H1 (cell line): ENCODE results near the gene TMCC1. TPM values are rescaled to one million over a fixed set of nuclear protein-coding genes. Genes with fewer than 3 reads are reported as not detected.
A peak's percentile ranks its signal among the peaks of the same experiment; 100 is the strongest.

Experiments
- CTCF ChIA-PET: fragments of 300-600 bp; sonication (Branson Sonifier 250); formaldehyde crosslinking; loops from one replicate; lab custom pipeline; 2021; ENCODE audit not compliant: partially characterized antibody; lab: Charles Lee
- POLR2A ChIA-PET: fragments of 300-600 bp; sonication (Branson Sonifier 250); formaldehyde crosslinking; loops from one replicate; lab custom pipeline; 2021; ENCODE audit warnings: inconsistent platforms; ENCODE audit not compliant: partially characterized antibody; lab: Charles Lee
- DNase-seq, 2 experiments: peaks; one replicate each; pipeline versions ENCODE4 v3.0.0 to v3.0.0-alpha.2; 2010 to 2022; ENCODE audit warnings: low spot score in 2 of 2, low read depth in 1 of 2, mixed read lengths in 1 of 2
- FAIRE-seq: peaks from 2 replicates; lab custom pipeline; 2011; peaks lifted over from hg19 to GRCh38; lab: Jason Lieb, UNC
- H2AFZ ChIP-seq: 2 replicates; pipeline ENCODE4 v1.8.1; 2012; ENCODE audit warnings: low read length, inconsistent platforms
- H2AK5ac ChIP-seq: 2 replicates; pipeline ENCODE4 v1.6.1; 2013; ENCODE audit warnings: low read depth, low read length
- H2BK120ac ChIP-seq: replicated peaks from 2 replicates; pipeline ENCODE3; 2013; ENCODE audit warnings: low read depth, low read length, inconsistent platforms
- H2BK12ac ChIP-seq: 2 replicates; pipeline ENCODE4 v1.6.1; 2013; ENCODE audit warnings: low read depth, low read length
- H2BK15ac ChIP-seq: 2 replicates; pipeline ENCODE4 v1.6.1; 2013; ENCODE audit warnings: low read length
- H2BK20ac ChIP-seq: 2 replicates; pipeline ENCODE4 v1.6.1; 2013; ENCODE audit warnings: low read length
- H2BK5ac ChIP-seq: 2 replicates; pipeline ENCODE4 v1.6.1; 2013; ENCODE audit warnings: low read depth, low read length
- H3K14ac ChIP-seq: 2 replicates; pipeline ENCODE4 v1.6.1; 2013; ENCODE audit warnings: inconsistent platforms; ENCODE audit not compliant: insufficient read length
- H3K18ac ChIP-seq: 2 replicates; pipeline ENCODE4 v1.6.1; 2013; ENCODE audit warnings: low read length; ENCODE audit errors: extremely low read depth
- H3K23ac ChIP-seq: 2 replicates; pipeline ENCODE4 v1.6.1; 2013; ENCODE audit warnings: inconsistent platforms; ENCODE audit not compliant: insufficient read length
- H3K23me2 ChIP-seq: 2 replicates; pipeline ENCODE4 v1.6.1; 2013; ENCODE audit warnings: low read depth, low read length
- H3K27ac ChIP-seq: 2 replicates; pipeline ENCODE4 v1.6.1; 2011; ENCODE audit warnings: low read depth, low read length, inconsistent platforms
- H3K27me3 ChIP-seq, 4 experiments: replicated peaks in 1 of 4; 1 replicate in 1 of 4; 2 replicates in 3 of 4; pipeline versions ENCODE4 v1.6.1 to v1.8.1; 2011 to 2013; ENCODE audit warnings: low read length in 3 of 4, mild to moderate bottlenecking in 3 of 4, inconsistent platforms in 2 of 4, mixed read lengths in 2 of 4, moderate library complexity in 1 of 4; ENCODE audit not compliant: control insufficient read depth in 3 of 4, insufficient read depth in 3 of 4; ENCODE audit errors: extremely low read depth in 1 of 4
- H3K36me3 ChIP-seq, 4 experiments: 2 replicates each; pipeline versions ENCODE4 v1.6.1 to v1.8.1; 2011 to 2013; ENCODE audit warnings: mild to moderate bottlenecking in 4 of 4, low read length in 3 of 4, moderate library complexity in 2 of 4, control low read depth in 1 of 4, inconsistent platforms in 1 of 4; ENCODE audit not compliant: insufficient read depth in 4 of 4, control insufficient read depth in 2 of 4
- H3K4ac ChIP-seq: replicated peaks from 2 replicates; pipeline ENCODE3; 2013; ENCODE audit warnings: low read length, low read depth, mixed read lengths, inconsistent platforms; ENCODE audit not compliant: insufficient read length
- H3K4me1 ChIP-seq, 4 experiments: replicated peaks in 1 of 4; 1 replicate in 1 of 4; 2 replicates in 3 of 4; pipeline versions ENCODE4 v1.6.1 to v1.8.1; 2011 to 2013; ENCODE audit warnings: low read length in 3 of 4, inconsistent platforms in 2 of 4, mixed read lengths in 1 of 4; ENCODE audit not compliant: insufficient read depth in 4 of 4, control insufficient read depth in 3 of 4
- H3K4me2 ChIP-seq, 2 experiments: 2 replicates each; pipeline versions ENCODE4 v1.6.1 to v1.8.1; 2011 to 2013; ENCODE audit warnings: low read depth in 2 of 2, low read length in 2 of 2, control low read depth in 1 of 2, inconsistent platforms in 1 of 2, mild to moderate bottlenecking in 1 of 2; ENCODE audit not compliant: insufficient read depth in 1 of 2
- H3K4me3 ChIP-seq, 4 experiments: fragments of 200-600, 300-600 bp in 1 of 4; sonication (generic), shearing (Covaris generic), sonication (Bioruptor Twin) in 1 of 4; 2 replicates each; pipeline versions ENCODE4 v1.5.1 to v1.8.1; 2011 to 2016; ENCODE audit warnings: low read length in 4 of 4, low read depth in 3 of 4, control low read depth in 2 of 4, inconsistent platforms in 2 of 4, mild to moderate bottlenecking in 2 of 4, mixed read lengths in 1 of 4, moderate library complexity in 1 of 4; ENCODE audit not compliant: insufficient read depth in 2 of 4; ENCODE audit errors: extremely low read depth in 1 of 4
- H3K56ac ChIP-seq: replicated peaks from 2 replicates; pipeline ENCODE3; 2013; ENCODE audit warnings: low read depth, mild to moderate bottlenecking, mixed read lengths, low read length, inconsistent platforms; ENCODE audit not compliant: insufficient read length
- H3K79me1 ChIP-seq: 2 replicates; pipeline ENCODE4 v1.6.1; 2013; ENCODE audit warnings: low read depth, low read length, control low read depth
- H3K79me2 ChIP-seq, 2 experiments: 2 replicates each; pipeline versions ENCODE4 v1.6.1 to v1.8.1; 2012 to 2013; ENCODE audit warnings: low read length in 2 of 2, mild to moderate bottlenecking in 2 of 2, inconsistent platforms in 1 of 2; ENCODE audit not compliant: insufficient read depth in 2 of 2, control insufficient read depth in 1 of 2
- H3K9ac ChIP-seq, 4 experiments: replicated peaks in 1 of 4; 1 replicate in 1 of 4; 2 replicates in 3 of 4; pipeline versions ENCODE4 v1.6.1 to v1.8.1; 2011 to 2013; ENCODE audit warnings: low read depth in 3 of 4, low read length in 3 of 4, control low read depth in 2 of 4, mild to moderate bottlenecking in 2 of 4, moderate library complexity in 2 of 4, inconsistent platforms in 1 of 4; ENCODE audit errors: extremely low read depth in 1 of 4
- H3K9me3 ChIP-seq, 2 experiments: 2 replicates each; pipeline versions ENCODE4 v1.6.1 to v1.8.1; 2012 to 2013; ENCODE audit warnings: mild to moderate bottlenecking in 2 of 2, moderate library complexity in 2 of 2, control low read depth in 1 of 2, inconsistent platforms in 1 of 2, low read depth in 1 of 2, low read length in 1 of 2, mixed read lengths in 1 of 2; ENCODE audit not compliant: insufficient read depth in 2 of 2
- H4K20me1 ChIP-seq, 2 experiments: replicated peaks in 1 of 2; 2 replicates each; pipeline versions ENCODE3 to v1.8.1; 2011 to 2013; ENCODE audit warnings: inconsistent platforms in 2 of 2, low read length in 2 of 2, mild to moderate bottlenecking in 1 of 2; ENCODE audit not compliant: insufficient read depth in 2 of 2, control insufficient read depth in 1 of 2
- H4K5ac ChIP-seq: 2 replicates; pipeline ENCODE4 v1.6.1; 2013; ENCODE audit warnings: low read length, low read depth, mixed read lengths, inconsistent platforms; ENCODE audit not compliant: insufficient read length
- H4K8ac ChIP-seq: 2 replicates; pipeline ENCODE4 v1.8.0; 2013; ENCODE audit warnings: mild to moderate bottlenecking, moderate library complexity, low read length, inconsistent platforms; ENCODE audit not compliant: insufficient read depth; ENCODE audit errors: extremely low read depth
- H4K91ac ChIP-seq: replicated peaks from 2 replicates; pipeline ENCODE3; 2013; ENCODE audit warnings: low read length, mixed read lengths, inconsistent platforms; ENCODE audit not compliant: insufficient read length
- CBX5 ChIP-seq: fragments of 300-800, 300-1000 bp; sonication (generic); IDR thresholded peaks from 2 replicates; pipeline ENCODE4 v1.7.1; 2016; ENCODE audit warnings: antibody characterized with exemption, low read length, low read depth
- CBX8 ChIP-seq: fragments of 300-800, 300-1000 bp; sonication (generic); IDR thresholded peaks from 2 replicates; pipeline ENCODE4 v1.7.1; 2016; ENCODE audit warnings: low read depth, low read length, borderline replicate concordance
- CEBPB ChIP-seq: IDR thresholded peaks from 2 replicates; pipeline ENCODE4 v1.6.1; 2012; ENCODE audit warnings: low read depth, low read length
- EP300 ChIP-seq, 2 experiments: IDR thresholded peaks; 1 replicate in 1 of 2; 2 replicates in 1 of 2; pipeline ENCODE4 v1.6.1; 2011 to 2012; ENCODE audit warnings: low read depth in 2 of 2, low read length in 2 of 2, mild to moderate bottlenecking in 2 of 2, borderline replicate concordance in 1 of 2, inconsistent platforms in 1 of 2, moderate library complexity in 1 of 2
- KDM1A ChIP-seq: fragments of 200-600, 300-600 bp; sonication (generic); IDR thresholded peaks from 2 replicates; pipeline ENCODE4 v1.7.1; 2016; ENCODE audit warnings: mild to moderate bottlenecking, low read length, borderline replicate concordance
- WGBS, 2 experiments: shearing (Covaris generic) in 1 of 2; methylation state at CpG; one replicate each; pipeline versions ENCODE4 v1.1.6 to v1.1.7; 2013 to 2015; ENCODE audit warnings: low lambda C conversion rate in 2 of 2, mixed read lengths in 2 of 2, inconsistent platforms in 1 of 2, low coverage in 1 of 2, missing lambda C conversion rate in 1 of 2; ENCODE audit not compliant: insufficient replicate concordance in 2 of 2, insufficient coverage in 1 of 2, insufficient read length in 1 of 2; ENCODE audit errors: extremely low coverage in 1 of 2, missing lambda C conversion rate in 1 of 2; 5-methylcytosine and 5-hydroxymethylcytosine counted together
- polyA plus RNA-seq, 7 experiments: library from polyadenylated mRNA; depleted of rRNA in 3 of 7; stranded (reverse) in 5 of 7; unstranded in 2 of 7; fragments of >200 nt in 5 of 7; fragments of 200-250 nt in 2 of 7; gene quantifications; 1 replicate in 5 of 7; 2 replicates in 1 of 7; 4 replicates in 1 of 7; pipeline versions ENCODE4 v1.2.1 to v1.2.3, GENCODE V29; 2011 to 2013; ENCODE audit warnings: missing spikeins in 2 of 7, mixed read lengths in 2 of 7
- total RNA-seq: library from RNA; stranded (reverse); fragmentation: NEBNext Ultra II Directional; extraction: Animal tissue kit (Norgen Biotek cat#: 25700); gene quantifications from 2 replicates; pipeline ENCODE4 v1.2.1, GENCODE V29; 2021

Gene TMCC1
- total and polyA plus RNA-seq, 2 of the 8 experiments (the other 6 are each of a cell fraction or from before 2014, with no cell fraction given), result 10.4 to 27.1 TPM

- FAIRE-seq, result no peak
- H4K20me1 ChIP-seq, result no peaks in the 10 kb centered on the region
- H3K4me1 ChIP-seq, result peaks cover 4 to 20% (median 6%) of the 10 kb centered on the region in 4 experiments
- no peak overlapping the region for H3K4me3 ChIP-seq
- ChIA-PET POLR2A (interaction anchor here (0.6 to 0.8 kb wide), 2 partner anchors 16 to 100 kb away, joined by 3 read pairs; no protein-coding TSS in a partner anchor), CTCF (interaction anchor here (0.7 to 1.4 kb wide), 2 partner anchors 133 to 202 kb away, joined by 3 read pairs; no protein-coding TSS in a partner anchor)
- H2AFZ ChIP-seq, result no peak overlapping the region
- no peaks in the 10 kb centered on the region for H3K9me3 ChIP-seq
- no peak overlapping the region for H3K27ac ChIP-seq
- no peak overlapping the region for H3K4ac ChIP-seq
- no peak overlapping the region for H3K9ac ChIP-seq
- peak overlapping the region; percentile 43; the same call in 1 of the 2 replicates for H4K8ac ChIP-seq
- no peaks in the 10 kb centered on the region for H3K79me1 ChIP-seq
- 86% methylated on average over 16 of the region's 17 CpGs; no CpG with 5 or more reads in 1 of the 2 experiments for WGBS, 2 experiments
- no peak overlapping the region for H3K23ac ChIP-seq
- H2BK20ac ChIP-seq, result no peak overlapping the region
- no peak overlapping the region; the same call in 1 of the 2 replicates for H3K18ac ChIP-seq
- H2BK15ac ChIP-seq, result no peak overlapping the region
- H3K79me2 ChIP-seq, result no peaks in the 10 kb centered on the region
- H3K27me3 ChIP-seq, result no peaks in the 10 kb centered on the region
- H3K14ac ChIP-seq, result no peak overlapping the region
- TF ChIP-seq CBX8, result no peak
- no peak for TF ChIP-seq CBX5
- TF ChIP-seq CEBPB, result no peak
- TF ChIP-seq KDM1A, result peak; percentile 39; the same call in 1 of the 2 replicates
- TF ChIP-seq EP300 (IDR thresholded peaks at IDR 0.05; ENCODE audit: borderline replicate concordance in 1 of 2, low read depth in 2 of 2, low read length in 2 of 2), result no peak
- TF ChIP-seq, all 59 proteins: peak for 1
- no peak overlapping the region for H2AK5ac ChIP-seq
- H2BK120ac ChIP-seq, result no peak overlapping the region
- H3K56ac ChIP-seq, result no peak overlapping the region
- H2BK12ac ChIP-seq, result peak overlapping the region; percentile 2; the same call in 1 of the 2 replicates
- no peak for DNase-seq
- H3K36me3 ChIP-seq, result no peaks in the 10 kb centered on the region
- no peak overlapping the region for H3K4me2 ChIP-seq
- H4K5ac ChIP-seq, result no peak overlapping the region
- no peak overlapping the region for H4K91ac ChIP-seq
- peaks cover 7% of the 10 kb centered on the region for H3K23me2 ChIP-seq
- no peak overlapping the region for H2BK5ac ChIP-seq
Measured at GRCh38 chr3:129623447-129624118, 269.9 kb downstream of the TMCC1 start.
